HL-60 (cell line): Measurements from ENCODE around the gene HDAC9.

Experiments used
- CTCF ChIP-seq: IDR thresholded peaks from one replicate; pipeline ENCODE4 v1.5.1; 2011; ENCODE audit warnings: low read length, control low read depth, inconsistent platforms; ENCODE audit not compliant: insufficient read depth
- GABPA ChIP-seq: IDR thresholded peaks from 2 replicates; pipeline ENCODE4 v1.6.1; 2012; ENCODE audit warnings: low read depth
- POLR2AphosphoS5 ChIP-seq: IDR thresholded peaks from 2 replicates; pipeline ENCODE4 v1.6.1; 2012; ENCODE audit warnings: low read depth
- REST ChIP-seq: IDR thresholded peaks from 2 replicates; pipeline ENCODE4 v1.6.1; 2012; ENCODE audit warnings: low read depth; ENCODE audit not compliant: insufficient replicate concordance
- SPI1 ChIP-seq: IDR thresholded peaks from 2 replicates; pipeline ENCODE4 v1.6.1; 2012; ENCODE audit warnings: low read depth, mild to moderate bottlenecking, borderline replicate concordance

GRCh38 chr7:18590744-18591340, 95.3 kb downstream of the HDAC9 start:
- peak; percentile 8 for TF ChIP-seq CTCF
- no peak for TF ChIP-seq GABPA
- TF ChIP-seq SPI1 = no peak
- TF ChIP-seq REST = no peak
- TF ChIP-seq POLR2AphosphoS5 = no peak
